NCI-H1436 (cell line): Measurements from ENCODE around the gene AMZ1.
"Not testable (repeated sequence)": the region's sequence is repeated elsewhere in the genome, so short reads cannot be mapped to it uniquely, and the experiment has no call there.

Source experiments
- DNase-seq: peaks from one replicate; lab custom pipeline; 2025; lab: John Stamatoyannopoulos, UW

AMZ1 gene

DNA sequence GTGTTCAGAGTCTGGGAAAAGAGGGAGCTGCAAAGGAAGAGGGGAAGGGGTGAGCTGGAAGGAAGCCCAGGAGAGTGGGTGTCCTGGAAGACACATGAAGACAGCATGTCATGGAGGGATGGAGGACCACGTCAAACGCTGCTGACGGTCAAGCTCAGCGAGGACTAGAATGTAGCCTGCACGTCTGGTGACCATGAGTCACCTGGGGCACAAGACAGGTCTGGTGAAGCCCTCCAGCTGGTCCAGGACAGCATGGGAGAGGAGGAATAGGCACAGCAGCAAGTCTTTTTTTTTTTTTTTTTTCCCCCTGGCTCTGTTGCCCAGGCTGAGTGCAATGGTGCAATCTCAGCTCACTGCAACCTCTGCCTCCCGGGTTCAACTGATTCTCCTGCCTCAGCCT is 19.6 kb upstream of the AMZ1 start:
- DNase-seq, result no peak

DNA sequence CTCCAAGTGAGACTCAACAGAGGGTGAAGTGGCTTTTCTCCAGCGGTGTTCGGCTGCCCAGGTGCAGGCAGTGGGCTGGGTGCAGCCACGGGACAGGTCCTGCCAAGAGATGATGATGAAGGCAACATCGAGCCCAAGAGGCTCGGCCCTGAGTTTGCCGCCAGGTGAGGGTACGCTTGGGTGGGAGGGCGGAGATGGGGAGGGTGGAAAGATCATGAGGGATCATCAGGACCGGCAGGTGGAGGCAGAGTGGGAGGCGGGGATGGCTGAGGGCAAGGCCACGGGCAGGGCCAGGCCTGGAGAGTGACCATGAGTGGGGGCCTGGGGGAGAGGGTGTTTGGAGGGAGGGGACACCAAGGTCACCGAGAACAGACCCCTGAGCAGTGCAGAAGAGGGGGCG is 17.8 kb upstream of the AMZ1 start:
- no peak for DNase-seq

DNA sequence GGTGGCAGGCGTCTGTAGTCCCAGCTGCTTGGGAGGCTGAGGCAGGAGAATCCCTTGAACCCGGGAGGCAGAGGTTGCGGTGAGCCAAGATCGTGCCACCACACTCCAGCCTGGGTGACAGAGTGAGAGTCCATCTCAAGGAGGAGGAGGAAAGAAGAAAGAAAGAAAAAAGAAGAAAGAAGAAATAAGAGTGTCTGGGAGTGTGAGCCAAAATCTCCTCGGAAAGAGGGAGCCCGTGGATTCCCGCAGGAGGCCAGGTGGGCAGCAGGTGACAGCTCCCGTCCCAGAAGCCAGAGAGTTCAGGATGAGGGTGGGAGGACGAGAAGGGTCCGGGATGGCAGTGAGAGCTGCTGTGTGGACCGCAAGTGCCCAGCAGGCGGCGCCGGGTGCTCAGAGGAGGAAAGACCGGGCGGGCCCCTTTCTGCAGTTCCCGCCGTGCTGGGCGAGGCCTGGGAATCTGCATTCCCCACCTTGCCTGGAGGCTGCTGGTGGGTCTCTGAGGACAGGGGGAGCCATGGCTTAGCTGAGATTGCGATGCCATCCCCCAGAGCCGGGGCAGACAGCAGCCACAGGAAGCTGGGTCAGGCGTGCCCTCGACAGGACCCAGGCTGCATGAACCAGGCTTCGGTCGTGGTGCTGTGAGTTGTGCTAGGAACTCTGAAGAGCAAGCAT is 17.1 kb upstream of the AMZ1 start:
- peak; percentile 58 for DNase-seq

DNA sequence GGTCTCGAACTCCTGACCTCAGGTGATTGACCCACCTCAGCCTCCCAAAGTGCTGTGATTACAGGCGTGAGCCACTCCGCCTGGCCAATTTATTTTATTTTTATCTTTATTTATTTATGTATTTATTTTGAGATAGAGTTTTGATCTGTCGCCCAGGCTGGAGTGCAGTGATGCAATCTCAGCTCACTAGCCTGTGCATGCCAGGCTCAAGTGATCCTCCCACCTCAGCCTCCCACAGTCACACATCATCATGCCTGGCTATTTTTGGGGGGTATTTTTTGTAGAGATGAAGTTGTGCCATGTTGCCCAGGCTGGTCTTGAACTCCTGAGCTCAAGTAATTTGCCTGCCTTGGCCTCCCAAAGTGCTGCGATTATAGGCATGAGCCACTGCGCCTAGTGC is 14.8 kb upstream of the AMZ1 start:
- DNase-seq, result not testable (repeated sequence)

DNA sequence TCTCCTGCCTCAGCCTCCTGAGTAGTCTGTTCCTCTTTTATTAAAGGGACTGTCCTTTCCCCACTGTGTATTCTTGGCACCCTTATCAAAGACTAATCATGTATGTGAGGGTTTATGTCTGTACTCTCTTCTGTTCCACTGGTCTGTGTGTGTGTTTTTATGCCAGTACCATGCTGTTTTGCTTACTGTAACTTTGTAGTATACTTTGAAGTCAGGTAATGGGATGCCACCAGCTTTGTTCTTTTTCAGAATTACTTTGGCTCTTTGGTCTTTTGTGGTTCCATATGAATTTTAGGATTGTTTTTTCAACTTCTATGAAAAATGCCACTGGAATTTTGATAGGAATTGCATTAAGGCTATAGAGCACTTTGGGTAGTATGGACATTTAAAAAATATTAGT is 14.1 kb upstream of the AMZ1 start:
- no peak for DNase-seq

DNA sequence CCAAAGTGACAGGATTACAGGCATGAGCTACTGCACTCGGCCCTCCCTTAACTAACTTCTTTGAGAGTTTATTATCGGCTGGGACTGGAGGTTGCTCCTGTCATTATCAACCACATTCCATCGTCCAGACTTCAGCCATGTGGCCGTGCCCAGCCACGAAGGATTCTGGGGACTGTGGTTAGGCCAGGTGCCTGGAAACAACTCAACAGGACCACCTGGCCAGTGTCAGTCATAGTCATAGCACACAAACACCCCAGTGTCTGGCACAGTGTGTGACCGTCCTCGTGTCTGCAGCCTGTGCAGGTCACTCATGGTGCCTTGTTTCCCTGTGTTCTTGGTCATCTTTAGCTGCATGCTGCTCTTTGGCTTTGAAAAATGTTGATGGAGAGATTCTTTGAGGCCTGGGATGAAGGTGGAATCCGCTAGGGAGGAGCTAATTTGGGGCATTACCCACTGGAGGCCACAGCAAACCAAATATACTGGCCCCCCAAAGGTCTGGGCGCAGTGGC is 12.7 kb upstream of the AMZ1 start:
- DNase-seq, result no peak

DNA sequence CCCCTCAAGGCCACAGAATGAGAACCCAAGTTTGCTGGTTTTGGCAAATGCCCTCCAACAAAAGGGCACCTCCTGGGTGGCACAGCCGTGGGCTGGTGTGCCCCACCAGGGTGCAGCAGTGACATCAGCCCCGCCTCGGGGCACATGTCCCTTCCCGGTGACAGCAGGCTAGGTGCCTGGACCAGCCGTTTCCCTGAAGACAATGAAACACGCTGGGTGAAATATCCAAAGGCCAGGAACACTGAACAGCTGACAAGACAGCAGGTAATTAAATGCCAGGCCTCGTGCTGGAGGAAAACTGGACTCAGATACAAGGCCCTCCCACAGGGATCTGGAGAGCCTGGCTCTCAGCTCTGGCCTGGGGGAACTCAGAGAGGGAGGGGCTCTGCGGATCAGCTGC is 11.4 kb upstream of the AMZ1 start:
- not testable (repeated sequence) for DNase-seq

DNA sequence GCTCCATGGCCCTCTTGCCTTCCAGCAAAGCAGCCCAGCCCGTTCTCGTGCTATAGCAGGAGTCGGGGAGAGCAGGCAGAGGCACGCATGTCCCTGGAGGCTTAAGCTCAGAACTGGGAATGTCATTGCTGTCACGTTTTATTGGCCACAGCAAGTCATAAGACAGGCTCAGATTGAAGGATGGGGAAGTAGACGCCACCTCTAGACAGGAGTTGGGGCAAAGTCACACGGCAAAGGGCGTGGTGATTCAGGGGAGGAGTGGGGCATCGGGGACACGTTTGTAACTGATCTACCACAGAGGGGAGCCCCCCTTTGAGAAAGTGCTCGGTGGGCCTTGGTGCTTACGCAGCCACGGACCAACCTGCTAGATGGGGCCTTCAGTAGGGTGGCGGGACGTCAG is 9.5 kb upstream of the AMZ1 start:
- not testable (repeated sequence) for DNase-seq

DNA sequence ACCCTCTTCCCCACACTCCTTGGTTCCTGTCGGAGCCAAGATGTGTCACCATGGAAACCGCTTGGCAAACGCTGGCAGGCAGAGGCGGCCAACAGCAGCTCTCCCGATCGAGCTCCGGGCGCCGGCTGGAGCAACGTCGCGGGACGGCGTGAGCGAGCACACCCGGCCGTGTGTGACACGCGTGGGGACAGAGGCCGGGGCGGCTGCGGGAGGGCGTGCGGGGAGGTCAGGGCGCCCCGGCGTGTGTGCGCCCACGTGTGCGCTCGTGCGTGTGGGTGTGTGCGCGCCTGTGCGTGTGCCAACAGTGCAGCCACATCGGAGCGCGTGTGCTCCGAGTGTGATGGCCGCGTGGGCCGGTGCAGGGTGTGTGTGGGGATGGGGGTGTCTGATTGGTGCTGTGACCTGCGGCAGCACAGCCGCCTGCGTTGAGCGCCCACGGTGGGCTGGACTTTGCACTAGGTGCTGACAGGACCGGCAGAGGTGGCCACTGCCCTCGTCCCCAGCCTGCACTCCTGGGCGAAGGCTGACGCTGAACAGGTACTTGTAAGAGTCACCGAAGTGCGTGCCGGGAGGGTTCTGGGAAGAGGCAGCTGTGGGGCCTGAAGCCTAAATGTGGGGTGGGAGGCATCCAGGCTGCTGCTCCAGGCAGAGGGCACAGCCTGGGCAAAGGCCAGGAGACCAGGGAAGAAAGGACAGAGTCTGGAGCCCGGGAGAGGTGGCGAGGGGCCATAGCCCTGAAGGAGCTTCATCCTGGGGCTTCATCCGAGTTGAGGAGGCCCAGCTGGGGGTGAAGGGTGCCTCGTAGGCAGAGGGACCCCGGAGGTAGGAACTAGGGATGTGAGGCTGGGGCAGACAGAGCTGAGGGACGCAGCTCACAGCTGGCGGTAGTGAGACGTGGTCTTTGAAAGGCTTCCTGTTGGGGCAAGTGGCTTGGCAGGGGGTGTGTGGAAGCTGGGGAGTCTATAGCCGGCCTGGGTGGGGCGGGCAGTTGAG is 8.6 kb upstream of the AMZ1 start:
- DNase-seq, result not testable (repeated sequence)

DNA sequence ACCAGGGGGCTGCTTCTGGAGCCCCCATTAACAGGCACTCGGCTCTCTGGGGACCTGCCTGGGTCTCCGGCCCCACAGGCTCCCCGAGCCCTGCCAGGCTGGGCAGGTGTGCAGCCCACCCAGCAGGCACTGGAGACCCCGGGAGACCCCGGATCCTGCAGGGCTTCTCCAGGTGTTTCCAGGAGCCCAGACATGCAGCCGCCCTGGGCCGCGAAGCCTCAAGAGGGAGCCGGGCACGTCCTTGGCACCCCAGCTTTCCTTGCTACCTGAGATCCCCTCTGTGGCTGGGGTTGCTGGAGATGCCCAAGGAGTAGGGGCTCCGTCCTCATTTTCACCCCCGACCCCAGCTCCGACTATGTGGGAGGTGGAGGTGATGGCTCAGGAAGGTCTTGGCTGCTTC is 7.7 kb upstream of the AMZ1 start:
- DNase-seq, result no peak

DNA sequence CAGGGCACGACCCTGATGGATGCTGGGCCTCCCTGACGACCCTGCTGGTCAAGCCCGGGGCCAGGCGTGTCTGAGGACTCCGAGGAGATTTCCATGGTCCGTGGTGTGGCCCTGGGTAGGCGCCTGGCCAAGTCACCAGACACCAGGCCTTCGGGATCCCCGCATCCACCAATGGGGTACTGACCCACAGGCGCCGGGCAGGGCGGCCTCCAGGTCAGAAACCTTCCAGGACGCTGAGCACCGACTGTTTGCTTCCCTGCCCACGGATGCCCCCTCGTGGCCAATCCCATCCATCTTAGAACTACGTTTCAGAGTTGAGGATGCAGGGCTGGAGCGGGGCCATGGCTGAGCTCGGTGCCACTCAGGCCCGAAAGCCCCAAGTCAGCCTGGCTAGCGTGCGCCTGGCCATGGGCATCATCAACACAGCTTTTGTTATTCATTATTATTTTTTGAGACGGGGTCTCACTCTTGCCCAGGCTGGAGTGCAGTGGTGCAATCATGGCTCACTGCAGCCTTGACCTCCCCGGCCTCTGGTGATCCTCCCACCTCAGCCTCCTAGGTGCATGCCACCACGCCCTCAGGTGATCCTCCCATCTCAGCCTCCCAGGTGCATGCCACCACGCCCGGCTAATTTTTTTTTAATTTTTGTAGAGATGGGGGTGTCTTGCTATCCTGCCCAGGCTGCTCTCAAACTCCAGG is 7.1 kb upstream of the AMZ1 start:
- peak; percentile 39 for DNase-seq

DNA sequence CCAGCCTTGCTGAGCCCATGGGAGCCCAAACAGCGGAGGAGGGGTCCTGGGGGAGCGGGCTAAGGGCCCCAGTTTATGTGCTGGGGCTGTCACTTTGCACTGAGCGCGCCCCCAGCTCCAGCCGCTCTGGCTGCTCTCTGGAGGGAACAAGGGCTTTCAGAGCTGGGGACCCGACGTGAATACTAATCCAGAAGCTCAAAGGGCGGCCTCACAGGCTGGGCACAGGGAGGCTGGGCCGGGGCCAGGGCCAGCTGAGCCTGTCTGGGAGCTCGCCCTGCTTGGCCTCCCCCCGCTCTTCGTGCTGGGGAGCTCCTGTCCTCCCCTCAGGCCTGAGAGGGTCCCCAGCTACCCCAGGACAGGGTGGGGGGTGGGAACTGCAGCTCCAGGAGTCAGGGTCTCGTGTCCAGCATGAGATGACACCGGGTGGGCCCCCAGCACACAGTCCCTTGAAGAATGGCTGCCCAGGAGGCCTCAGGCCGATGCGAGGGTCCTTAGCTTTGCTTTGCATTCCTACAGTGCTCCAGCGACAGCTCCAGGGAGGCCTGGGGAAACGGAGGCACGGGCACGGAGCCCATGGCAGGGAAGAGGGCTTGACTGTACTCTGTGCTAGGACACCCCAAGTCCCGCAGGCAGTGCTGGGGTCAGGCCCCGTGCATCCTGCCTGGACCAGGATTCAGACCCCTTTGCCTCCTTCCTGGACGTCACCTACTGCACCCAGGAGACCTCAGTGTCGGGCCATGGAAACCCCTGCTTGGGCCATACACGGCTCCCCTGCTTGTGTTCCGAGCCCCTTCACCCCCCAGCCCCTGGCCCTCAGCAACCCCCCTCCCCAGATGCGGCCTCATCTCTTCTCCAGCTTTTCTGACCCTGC is 5.8 kb upstream of the AMZ1 start:
- DNase-seq, result no peak

DNA sequence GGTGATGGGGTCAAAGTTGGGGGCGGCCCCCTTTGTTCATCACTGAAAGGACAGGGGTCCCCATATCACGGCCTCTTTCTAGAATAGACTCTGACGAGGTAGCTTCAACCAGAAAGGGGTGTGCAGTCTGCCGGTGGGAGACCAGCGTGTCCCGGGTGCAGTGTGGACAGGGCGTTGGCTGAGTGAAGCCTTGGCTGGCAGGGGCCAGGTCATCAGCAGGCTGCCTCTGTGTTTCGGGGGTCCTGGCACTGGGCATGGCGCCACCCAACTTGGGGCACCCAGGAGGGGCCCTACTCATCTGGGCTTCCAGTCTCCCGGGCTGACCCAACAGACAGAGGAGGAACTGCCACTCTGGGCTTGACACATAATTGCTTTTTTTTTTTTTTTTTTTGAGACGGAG is 3.5 kb upstream of the AMZ1 start:
- no peak for DNase-seq

DNA sequence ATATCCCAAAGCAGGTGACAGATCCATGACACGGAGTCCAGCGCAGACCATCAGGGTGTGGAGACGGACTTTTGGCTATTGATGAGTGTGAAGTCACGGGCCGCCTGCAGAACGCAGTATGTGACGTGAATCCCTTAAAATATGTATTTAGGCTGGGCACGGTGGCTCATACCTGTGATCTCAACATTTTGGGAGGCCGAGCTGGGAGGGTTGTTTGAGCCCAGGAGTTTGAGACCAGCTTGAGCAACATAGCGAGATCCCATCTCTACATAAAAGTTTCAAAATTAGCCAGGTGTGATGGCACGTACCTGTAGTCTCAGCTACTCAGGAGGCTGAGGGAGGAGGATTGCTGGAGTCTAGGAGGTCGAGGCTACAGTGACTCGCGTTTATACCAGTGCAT is 1.9 kb upstream of the AMZ1 start:
- DNase-seq, result no peak

DNA sequence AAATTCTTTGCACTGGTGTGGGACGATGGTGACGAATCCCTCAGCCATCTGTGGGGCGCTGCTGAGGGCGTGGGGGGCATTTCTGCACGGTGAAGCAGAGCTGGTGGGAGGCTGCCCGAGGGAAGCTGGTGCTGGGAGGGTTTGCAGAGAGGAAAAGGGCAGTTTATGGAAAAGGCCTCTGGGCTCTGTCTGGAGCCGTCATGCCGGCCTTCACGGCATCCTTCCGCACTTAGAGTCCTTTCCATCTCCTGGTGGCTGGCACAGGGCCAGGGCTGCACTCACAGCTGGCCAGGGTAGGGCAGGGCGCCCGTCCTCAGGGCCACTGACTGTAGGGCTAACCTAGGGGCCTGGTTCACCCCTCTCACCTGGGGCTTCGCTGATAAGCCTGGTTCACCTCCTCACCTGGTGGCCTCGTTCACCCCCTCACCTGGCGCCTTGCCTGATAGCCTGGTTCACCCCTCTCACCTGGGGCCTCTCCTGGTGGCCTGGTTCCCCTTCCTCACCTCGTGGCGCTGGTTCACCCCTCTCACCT is 598 bp upstream of the AMZ1 start:
- DNase-seq, result no peak

DNA sequence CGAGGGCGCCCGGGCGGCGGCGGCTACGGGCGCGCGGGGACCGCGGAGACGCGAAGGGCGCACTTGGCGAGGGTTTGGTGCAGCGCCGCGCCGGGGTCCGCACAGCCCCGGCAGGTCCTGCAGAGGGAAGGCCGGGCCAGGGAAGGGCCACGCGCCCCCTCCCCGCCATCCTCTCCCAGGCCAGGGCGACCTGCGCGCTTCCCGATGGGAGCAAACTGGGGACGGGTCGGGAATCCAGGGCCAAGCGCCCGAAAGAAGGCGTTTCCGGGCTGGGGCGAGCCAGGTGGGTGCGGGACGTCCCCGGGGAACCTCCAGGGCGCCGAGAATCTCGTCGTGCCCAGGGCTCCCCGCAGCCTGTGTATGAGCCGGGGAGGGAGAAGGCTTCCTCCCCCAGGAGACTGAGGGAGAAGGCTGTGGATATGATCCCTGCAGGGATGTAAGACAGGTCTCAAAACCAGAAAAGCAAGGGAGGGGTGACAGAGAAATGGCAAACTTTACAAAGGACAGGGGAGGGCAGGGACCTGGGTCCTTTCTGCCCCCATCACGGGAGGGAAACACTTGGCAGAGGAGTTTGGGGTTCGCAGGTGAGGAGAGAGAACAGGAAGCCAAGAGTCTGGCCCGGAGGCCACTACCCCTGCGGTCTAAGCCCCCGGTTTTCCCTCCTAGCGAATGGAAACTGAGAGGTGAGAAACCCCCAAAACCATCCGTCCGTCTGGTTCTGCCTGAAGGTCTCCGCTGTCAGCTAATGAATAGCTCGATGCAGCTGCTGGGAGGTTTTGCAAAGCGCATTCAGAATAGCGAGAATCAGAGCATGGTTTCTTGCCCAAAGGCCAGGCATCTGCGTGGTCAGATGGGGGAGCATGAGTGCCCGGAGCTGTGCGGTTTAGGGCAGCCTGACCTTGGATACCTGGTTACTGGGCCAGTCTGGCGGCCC is 674 bp downstream of the AMZ1 start:
- DNase-seq, result no peak

DNA sequence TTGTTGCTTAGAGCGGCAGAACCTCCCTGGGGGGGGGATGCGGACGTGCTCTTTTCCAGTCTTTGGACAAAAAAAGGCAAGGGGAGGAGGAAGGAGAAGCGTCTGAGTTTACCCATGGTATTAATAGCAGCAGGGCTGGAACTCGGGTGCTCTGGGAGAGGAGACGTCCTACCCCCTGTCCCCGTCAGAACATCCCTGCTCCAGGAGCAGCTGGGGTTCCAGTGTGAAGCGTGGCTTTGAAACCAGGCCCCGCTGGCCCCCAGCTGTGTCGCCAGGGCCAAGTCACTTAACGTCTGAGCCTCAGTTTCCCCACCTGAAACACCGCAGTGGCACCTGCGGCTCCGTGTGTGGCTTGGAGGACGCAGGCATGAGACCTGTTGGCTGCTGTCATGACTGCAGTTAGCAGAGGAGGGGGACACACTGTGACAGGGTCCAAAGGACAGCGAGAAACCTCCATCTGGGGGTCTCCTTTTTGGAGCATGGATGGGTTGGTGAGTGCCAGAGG is 1.4 kb downstream of the AMZ1 start:
- DNase-seq, result no peak

DNA sequence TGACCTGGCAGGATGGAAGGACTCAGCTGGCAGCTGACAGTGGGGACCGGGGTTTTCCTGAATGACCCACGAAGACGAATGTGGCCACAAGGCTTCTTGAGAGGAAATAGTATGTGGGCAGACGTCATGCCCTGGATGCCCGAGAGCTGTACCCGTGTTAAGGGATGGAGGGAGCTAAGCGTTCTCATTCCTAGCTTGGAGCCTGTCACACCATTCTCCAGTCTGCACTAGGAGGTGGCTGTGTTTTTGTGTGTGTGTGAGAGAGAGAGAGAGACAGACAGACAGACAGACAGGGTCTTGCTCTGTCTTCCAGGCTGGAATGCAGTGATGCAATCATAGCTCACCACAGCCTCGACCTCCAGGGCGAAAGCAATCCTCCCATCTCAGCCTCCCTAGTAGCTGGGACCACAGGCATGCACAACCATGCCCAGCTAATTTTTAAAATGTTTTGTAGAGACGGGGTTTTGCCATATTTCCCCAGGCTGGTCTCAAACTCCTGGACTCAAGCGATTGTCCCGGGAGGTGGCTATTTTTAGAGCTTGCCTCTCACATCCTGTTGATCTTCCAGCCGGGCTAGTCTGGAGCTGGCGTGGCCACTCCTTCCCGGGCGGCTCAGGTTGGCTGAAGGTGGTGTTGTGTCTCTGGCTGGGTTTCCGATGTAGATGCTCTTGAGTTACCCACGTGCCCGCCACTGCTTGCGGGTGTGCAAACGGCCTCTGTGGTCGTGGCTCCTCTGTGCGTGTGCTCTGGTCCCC is 2.1 kb downstream of the AMZ1 start:
- no peak for DNase-seq

DNA sequence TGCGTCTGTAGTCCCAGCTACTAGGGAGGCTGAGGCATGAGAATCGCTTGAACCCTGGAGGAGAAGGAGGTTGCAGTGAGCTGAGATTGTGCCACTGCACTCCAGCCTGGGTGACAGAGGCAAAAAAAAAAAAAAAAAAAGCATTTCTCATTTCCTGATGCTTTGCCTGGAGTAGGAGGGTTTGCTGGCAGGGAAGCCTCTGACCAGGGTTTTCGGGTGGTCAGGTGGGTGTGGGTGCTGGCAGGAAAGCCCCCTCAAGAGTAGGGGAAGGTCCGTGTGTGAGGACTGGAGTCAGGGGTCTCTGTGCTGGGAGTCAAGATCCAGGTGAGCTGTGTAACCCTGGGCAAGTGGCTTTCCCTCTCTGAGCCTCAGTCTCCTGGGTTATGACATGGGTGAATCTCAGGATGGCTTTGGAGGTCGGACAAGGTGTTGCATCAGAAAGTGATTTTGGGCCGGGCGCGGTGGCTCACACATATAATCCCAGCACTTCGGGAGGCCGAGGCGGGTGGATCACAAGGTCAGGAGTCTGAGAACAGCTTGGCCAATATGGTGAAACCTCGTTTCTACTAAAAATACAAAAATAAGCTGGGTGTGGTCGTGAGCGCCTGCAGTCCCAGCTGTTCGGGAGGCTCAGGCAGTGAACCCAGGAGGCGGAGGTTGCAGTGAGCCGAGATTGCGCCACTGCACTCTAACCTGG is 3.2 kb downstream of the AMZ1 start:
- no peak for DNase-seq
